GM23338 (cell line): ENCODE data around the gene TXNRD1. TPM values are rescaled to one million over a fixed set of nuclear protein-coding genes. Genes with fewer than 3 reads are reported as not detected.

Experiments
- ATAC-seq: fragments of 200-7000 bp; cut with Tn5 transposase; 3 replicates; pipeline ENCODE4 v1.9.1; 2020
- DNase-seq: peaks from one replicate; pipeline ENCODE4 v3.0.0-alpha.2; 2015; ENCODE audit warnings: low spot score
- H2AFZ ChIP-seq: fragments of 200-600 bp; sonication (generic); 2 replicates; pipeline ENCODE4 v1.8.0; 2016; ENCODE audit warnings: antibody characterized with exemption, mild to moderate bottlenecking, moderate library complexity
- H3F3A ChIP-seq: fragments of 200-600 bp; sonication (generic); replicated peaks from 2 replicates; pipeline ENCODE4 v1.8.0; 2017; ENCODE audit warnings: antibody characterized with exemption, mixed run types, low read depth
- H3K27ac ChIP-seq: fragments of 200-600 bp; sonication (generic); 2 replicates; pipeline ENCODE4 v1.6.1; 2016; ENCODE audit warnings: low read depth
- H3K27me3 ChIP-seq: fragments of 200-600 bp; sonication (generic); 2 replicates; pipeline ENCODE4 v1.8.0; 2016; ENCODE audit warnings: mild to moderate bottlenecking, mixed run types, moderate library complexity; ENCODE audit not compliant: insufficient read depth
- H3K36me3 ChIP-seq: fragments of 200-600 bp; sonication (generic); 2 replicates; pipeline ENCODE4 v1.8.0; 2016; ENCODE audit warnings: mild to moderate bottlenecking; ENCODE audit not compliant: insufficient read depth
- H3K4me1 ChIP-seq: fragments of 200-600 bp; sonication (generic); 2 replicates; pipeline ENCODE4 v1.8.0; 2016; ENCODE audit warnings: mild to moderate bottlenecking, moderate library complexity; ENCODE audit not compliant: insufficient read depth
- H3K4me2 ChIP-seq: fragments of 200-600 bp; sonication (generic); 2 replicates; pipeline ENCODE4 v1.7.1; 2017; ENCODE audit warnings: mixed run types
- H3K4me3 ChIP-seq: fragments of 200-600 bp; sonication (generic); 2 replicates; pipeline ENCODE4 v1.6.1; 2016; ENCODE audit warnings: mixed run types
- H3K79me2 ChIP-seq: fragments of 200-600 bp; sonication (generic); replicated peaks from 2 replicates; pipeline ENCODE4 v1.8.0; 2017; ENCODE audit warnings: mild to moderate bottlenecking; ENCODE audit not compliant: insufficient read depth
- H3K9me2 ChIP-seq: fragments of 200-600 bp; sonication (generic); 2 replicates; pipeline ENCODE4 v1.8.0; 2017; ENCODE audit not compliant: insufficient read depth
- H4K20me1 ChIP-seq: fragments of 200-600 bp; sonication (generic); replicated peaks from 2 replicates; pipeline ENCODE4 v1.8.0; 2017; ENCODE audit warnings: mild to moderate bottlenecking; ENCODE audit not compliant: insufficient read depth
- H3K27ac Mint-ChIP-seq: 2 replicates; pipeline ENCODE4 v1.8.0; 2020; ENCODE audit warnings: inconsistent platforms, mild to moderate bottlenecking, moderate library complexity, mixed read lengths
- H3K27me3 Mint-ChIP-seq: 3 replicates; pipeline ENCODE4 v1.8.0; 2022; ENCODE audit warnings: low read depth, mild to moderate bottlenecking, moderate library complexity, mixed read lengths, inconsistent platforms; ENCODE audit not compliant: insufficient read depth, poor library complexity
- H3K36me3 Mint-ChIP-seq: 3 replicates; pipeline ENCODE4 v1.8.0; 2021; ENCODE audit warnings: low read depth, mild to moderate bottlenecking, inconsistent platforms, moderate library complexity, mixed read lengths
- H3K4me1 Mint-ChIP-seq: 3 replicates; pipeline ENCODE4 v1.8.0; 2020; ENCODE audit warnings: mild to moderate bottlenecking, inconsistent platforms, mixed read lengths
- H3K4me3 Mint-ChIP-seq: 3 replicates; pipeline ENCODE4 v1.8.0; 2021; ENCODE audit warnings: moderate library complexity, mild to moderate bottlenecking, inconsistent platforms, mixed read lengths
- H3K9me3 Mint-ChIP-seq: 3 replicates; pipeline ENCODE4 v1.8.0; 2020; ENCODE audit warnings: moderate library complexity, mild to moderate bottlenecking, inconsistent platforms, mixed read lengths
- EZH2phosphoT487 ChIP-seq: fragments of 200-600 bp; sonication (generic); IDR thresholded peaks from one replicate; pipeline ENCODE4 v1.8.1; 2018; ENCODE audit warnings: antibody characterized with exemption; ENCODE audit not compliant: unreplicated experiment
- ZNF114 ChIP-seq: fragments of 250-450 bp; sonication (Bioruptor Pico); IDR thresholded peaks from 2 replicates; pipeline ENCODE4 v1.5.0; 2020; ENCODE audit warnings: mild to moderate bottlenecking, moderate library complexity
- ZNF331 ChIP-seq: fragments of 250-450 bp; sonication (Bioruptor Pico); IDR thresholded peaks from 2 replicates; pipeline ENCODE4 v1.5.0; 2020; ENCODE audit warnings: low read depth, mild to moderate bottlenecking, moderate library complexity
- polyA plus RNA-seq: library from polyadenylated mRNA; unstranded; fragments of >200 nt; fragmentation: Nextera tagmentation; extraction: Ambion mirVana; gene quantifications from 2 replicates; pipeline ENCODE4 v1.2.1, GENCODE V29; 2016
- total RNA-seq: library from RNA; depleted of rRNA; stranded (reverse); fragments of >200 nt; shearing (Covaris generic); gene quantifications from 2 replicates; pipeline ENCODE4 v1.2.3, GENCODE V29; 2014
- TF ChIP-seq, protein P1 (sequence below): fragments of 250-450 bp; sonication (Bioruptor Pico); IDR thresholded peaks from 2 replicates; pipeline ENCODE4 v1.5.0; 2020; ENCODE audit warnings: mild to moderate bottlenecking, moderate library complexity
- TF ChIP-seq, protein P2 (sequence below): IDR thresholded peaks from one replicate; pipeline ENCODE4 v1.6.1; 2018; ENCODE audit warnings: antibody characterized with exemption; ENCODE audit not compliant: unreplicated experiment
- TF ChIP-seq, protein P3 (sequence below), 2 experiments: fragments of 200-600 bp in 1 of 2; sonication (generic) in 1 of 2; conservative IDR thresholded peaks; 2 replicates each; pipeline versions ENCODE4 v1.5.1 to v1.6.1; 2016 to 2017; ENCODE audit warnings: antibody characterized with exemption in 2 of 2, low read depth in 2 of 2, mild to moderate bottlenecking in 2 of 2, moderate library complexity in 1 of 2

Gene TXNRD1
- total and polyA plus RNA-seq, 2 experiments from 2014 or later = 115 to 127 TPM

DNA sequence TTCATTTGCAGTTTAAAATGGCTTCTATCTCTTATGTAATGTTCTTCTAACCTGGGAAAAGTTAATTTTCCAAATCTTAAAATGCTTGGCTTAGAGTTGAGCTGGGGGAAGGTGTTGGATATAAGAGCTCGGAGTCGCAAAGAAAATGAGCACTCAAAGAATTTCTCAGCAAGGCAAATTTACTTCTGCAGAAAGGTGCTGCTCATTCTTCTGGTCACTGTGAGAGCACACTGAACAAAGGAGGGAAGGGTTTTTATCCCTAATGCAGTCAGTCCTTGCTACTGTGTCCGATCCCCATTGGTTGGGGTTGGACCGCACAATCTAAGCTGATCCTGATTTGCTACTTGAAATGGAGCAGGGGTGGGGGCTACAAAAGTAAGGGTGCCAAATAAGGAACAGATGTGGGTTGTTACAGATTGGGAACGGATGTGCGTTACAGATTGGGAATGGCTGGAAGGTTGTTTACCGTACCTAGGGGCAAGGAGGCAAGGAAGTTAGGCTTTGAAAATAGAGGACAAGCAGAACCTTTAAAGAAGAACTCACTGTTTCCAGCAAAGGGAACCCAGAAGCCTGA, 19.4 kb downstream of the TXNRD1 start:
- no peak overlapping the region for H3K4me3 Mint-ChIP-seq
- no peak overlapping the region for H3K4me2 ChIP-seq
- no peaks in the 10 kb centered on the region for H4K20me1 ChIP-seq
- TF ChIP-seq ZNF114 (CRISPR knock-in tag) (no peak), EZH2phosphoT487 (no peak), ZNF331 (CRISPR knock-in tag) (no peak)
- TF ChIP-seq, protein P1, sequence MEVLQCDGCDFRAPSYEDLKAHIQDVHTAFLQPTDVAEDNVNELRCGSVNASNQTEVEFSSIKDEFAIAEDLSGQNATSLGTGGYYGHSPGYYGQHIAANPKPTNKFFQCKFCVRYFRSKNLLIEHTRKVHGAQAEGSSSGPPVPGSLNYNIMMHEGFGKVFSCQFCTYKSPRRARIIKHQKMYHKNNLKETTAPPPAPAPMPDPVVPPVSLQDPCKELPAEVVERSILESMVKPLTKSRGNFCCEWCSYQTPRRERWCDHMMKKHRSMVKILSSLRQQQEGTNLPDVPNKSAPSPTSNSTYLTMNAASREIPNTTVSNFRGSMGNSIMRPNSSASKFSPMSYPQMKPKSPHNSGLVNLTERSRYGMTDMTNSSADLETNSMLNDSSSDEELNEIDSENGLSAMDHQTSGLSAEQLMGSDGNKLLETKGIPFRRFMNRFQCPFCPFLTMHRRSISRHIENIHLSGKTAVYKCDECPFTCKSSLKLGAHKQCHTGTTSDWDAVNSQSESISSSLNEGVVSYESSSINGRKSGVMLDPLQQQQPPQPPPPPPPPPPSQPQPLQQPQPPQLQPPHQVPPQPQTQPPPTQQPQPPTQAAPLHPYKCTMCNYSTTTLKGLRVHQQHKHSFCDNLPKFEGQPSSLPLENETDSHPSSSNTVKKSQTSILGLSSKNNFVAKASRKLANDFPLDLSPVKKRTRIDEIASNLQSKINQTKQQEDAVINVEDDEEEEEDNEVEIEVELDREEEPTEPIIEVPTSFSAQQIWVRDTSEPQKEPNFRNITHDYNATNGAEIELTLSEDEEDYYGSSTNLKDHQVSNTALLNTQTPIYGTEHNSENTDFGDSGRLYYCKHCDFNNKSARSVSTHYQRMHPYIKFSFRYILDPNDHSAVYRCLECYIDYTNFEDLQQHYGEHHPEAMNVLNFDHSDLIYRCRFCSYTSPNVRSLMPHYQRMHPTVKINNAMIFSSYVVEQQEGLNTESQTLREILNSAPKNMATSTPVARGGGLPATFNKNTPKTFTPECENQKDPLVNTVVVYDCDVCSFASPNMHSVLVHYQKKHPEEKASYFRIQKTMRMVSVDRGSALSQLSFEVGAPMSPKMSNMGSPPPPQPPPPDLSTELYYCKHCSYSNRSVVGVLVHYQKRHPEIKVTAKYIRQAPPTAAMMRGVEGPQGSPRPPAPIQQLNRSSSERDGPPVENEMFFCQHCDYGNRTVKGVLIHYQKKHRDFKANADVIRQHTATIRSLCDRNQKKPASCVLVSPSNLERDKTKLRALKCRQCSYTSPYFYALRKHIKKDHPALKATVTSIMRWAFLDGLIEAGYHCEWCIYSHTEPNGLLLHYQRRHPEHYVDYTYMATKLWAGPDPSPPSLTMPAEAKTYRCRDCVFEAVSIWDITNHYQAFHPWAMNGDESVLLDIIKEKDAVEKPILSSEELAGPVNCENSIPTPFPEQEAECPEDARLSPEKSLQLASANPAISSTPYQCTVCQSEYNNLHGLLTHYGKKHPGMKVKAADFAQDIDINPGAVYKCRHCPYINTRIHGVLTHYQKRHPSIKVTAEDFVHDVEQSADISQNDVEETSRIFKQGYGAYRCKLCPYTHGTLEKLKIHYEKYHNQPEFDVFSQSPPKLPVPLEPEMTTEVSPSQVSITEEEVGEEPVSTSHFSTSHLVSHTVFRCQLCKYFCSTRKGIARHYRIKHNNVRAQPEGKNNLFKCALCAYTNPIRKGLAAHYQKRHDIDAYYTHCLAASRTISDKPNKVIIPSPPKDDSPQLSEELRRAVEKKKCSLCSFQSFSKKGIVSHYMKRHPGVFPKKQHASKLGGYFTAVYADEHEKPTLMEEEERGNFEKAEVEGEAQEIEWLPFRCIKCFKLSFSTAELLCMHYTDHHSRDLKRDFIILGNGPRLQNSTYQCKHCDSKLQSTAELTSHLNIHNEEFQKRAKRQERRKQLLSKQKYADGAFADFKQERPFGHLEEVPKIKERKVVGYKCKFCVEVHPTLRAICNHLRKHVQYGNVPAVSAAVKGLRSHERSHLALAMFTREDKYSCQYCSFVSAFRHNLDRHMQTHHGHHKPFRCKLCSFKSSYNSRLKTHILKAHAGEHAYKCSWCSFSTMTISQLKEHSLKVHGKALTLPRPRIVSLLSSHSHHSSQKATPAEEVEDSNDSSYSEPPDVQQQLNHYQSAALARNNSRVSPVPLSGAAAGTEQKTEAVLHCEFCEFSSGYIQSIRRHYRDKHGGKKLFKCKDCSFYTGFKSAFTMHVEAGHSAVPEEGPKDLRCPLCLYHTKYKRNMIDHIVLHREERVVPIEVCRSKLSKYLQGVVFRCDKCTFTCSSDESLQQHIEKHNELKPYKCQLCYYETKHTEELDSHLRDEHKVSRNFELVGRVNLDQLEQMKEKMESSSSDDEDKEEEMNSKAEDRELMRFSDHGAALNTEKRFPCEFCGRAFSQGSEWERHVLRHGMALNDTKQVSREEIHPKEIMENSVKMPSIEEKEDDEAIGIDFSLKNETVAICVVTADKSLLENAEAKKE (CRISPR knock-in tag) = no peak
- TF ChIP-seq, protein P2, sequence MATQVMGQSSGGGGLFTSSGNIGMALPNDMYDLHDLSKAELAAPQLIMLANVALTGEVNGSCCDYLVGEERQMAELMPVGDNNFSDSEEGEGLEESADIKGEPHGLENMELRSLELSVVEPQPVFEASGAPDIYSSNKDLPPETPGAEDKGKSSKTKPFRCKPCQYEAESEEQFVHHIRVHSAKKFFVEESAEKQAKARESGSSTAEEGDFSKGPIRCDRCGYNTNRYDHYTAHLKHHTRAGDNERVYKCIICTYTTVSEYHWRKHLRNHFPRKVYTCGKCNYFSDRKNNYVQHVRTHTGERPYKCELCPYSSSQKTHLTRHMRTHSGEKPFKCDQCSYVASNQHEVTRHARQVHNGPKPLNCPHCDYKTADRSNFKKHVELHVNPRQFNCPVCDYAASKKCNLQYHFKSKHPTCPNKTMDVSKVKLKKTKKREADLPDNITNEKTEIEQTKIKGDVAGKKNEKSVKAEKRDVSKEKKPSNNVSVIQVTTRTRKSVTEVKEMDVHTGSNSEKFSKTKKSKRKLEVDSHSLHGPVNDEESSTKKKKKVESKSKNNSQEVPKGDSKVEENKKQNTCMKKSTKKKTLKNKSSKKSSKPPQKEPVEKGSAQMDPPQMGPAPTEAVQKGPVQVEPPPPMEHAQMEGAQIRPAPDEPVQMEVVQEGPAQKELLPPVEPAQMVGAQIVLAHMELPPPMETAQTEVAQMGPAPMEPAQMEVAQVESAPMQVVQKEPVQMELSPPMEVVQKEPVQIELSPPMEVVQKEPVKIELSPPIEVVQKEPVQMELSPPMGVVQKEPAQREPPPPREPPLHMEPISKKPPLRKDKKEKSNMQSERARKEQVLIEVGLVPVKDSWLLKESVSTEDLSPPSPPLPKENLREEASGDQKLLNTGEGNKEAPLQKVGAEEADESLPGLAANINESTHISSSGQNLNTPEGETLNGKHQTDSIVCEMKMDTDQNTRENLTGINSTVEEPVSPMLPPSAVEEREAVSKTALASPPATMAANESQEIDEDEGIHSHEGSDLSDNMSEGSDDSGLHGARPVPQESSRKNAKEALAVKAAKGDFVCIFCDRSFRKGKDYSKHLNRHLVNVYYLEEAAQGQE = no peak
- TF ChIP-seq, protein P3, sequence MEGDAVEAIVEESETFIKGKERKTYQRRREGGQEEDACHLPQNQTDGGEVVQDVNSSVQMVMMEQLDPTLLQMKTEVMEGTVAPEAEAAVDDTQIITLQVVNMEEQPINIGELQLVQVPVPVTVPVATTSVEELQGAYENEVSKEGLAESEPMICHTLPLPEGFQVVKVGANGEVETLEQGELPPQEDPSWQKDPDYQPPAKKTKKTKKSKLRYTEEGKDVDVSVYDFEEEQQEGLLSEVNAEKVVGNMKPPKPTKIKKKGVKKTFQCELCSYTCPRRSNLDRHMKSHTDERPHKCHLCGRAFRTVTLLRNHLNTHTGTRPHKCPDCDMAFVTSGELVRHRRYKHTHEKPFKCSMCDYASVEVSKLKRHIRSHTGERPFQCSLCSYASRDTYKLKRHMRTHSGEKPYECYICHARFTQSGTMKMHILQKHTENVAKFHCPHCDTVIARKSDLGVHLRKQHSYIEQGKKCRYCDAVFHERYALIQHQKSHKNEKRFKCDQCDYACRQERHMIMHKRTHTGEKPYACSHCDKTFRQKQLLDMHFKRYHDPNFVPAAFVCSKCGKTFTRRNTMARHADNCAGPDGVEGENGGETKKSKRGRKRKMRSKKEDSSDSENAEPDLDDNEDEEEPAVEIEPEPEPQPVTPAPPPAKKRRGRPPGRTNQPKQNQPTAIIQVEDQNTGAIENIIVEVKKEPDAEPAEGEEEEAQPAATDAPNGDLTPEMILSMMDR (conservative IDR thresholded peaks at IDR 0.05; ENCODE audit: low read depth in 2 of 2) = no peak
- H3K4me1 ChIP-seq = peaks cover 3% of the 10 kb centered on the region; the same call in 1 of the 2 replicates
- 0 out of 2 replicates have a peak, but pooled peaks cover 3% of the 10 kb centered on the region for H3K9me2 ChIP-seq
- no peaks in the 10 kb centered on the region for H3K27me3 ChIP-seq
- no peaks in the 10 kb centered on the region for H3F3A ChIP-seq
- H3K36me3 ChIP-seq = peaks cover 12% of the 10 kb centered on the region; the same call in 1 of the 2 replicates
- H2AFZ ChIP-seq = no peak overlapping the region
- H3K9me3 Mint-ChIP-seq = peaks cover 61% of the 10 kb centered on the region
- no peak overlapping the region for H3K27ac Mint-ChIP-seq
- H3K36me3 Mint-ChIP-seq = peaks cover 40% of the 10 kb centered on the region
- no peaks in the 10 kb centered on the region; the same call in 1 of the 3 replicates for H3K4me1 Mint-ChIP-seq
- H3K4me3 ChIP-seq = no peak overlapping the region
- no peak overlapping the region for H3K27ac ChIP-seq
- no peaks in the 10 kb centered on the region for H3K79me2 ChIP-seq
- DNase-seq = no peak
- peaks cover 9% of the 10 kb centered on the region for H3K27me3 Mint-ChIP-seq
- ATAC-seq = no peak
